ENCODE results near the gene ARRDC1. TPM values are rescaled to one million over a fixed set of nuclear protein-coding genes. Genes with fewer than 3 reads are reported as not detected.
A peak's percentile ranks its signal among the peaks of the same experiment; 100 is the strongest.

The ARRDC1 gene
- total and polyA plus RNA-seq, 8 donors = 26.2 to 77.3 (median 32.6) TPM

DNA sequence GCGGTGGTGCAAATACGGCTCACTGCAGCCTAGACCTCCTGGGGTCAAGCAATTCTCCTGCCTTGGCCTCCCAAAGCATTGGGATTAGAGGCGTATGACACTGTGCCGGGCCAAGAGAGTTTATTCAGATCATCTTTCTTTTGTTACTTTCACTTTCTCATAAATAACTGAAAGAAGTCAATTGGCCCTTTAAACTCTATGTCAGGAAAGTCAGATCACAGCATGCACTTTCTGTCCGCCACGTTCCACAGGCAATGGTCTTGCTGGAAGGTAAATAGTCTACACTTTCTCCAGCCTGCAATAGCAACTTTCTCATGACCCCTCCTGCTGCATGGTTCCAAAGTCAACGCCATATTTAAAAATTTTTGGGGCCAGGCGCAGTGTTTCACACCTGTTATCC is 6.5 kb upstream of the ARRDC1 start:
- peaks cover 0 to 10% of the 10 kb centered on the region in 2 donors for H3K4me1 ChIP-seq
- H3K4me3 ChIP-seq = no peak overlapping the region
- DNase-seq = no peak
- intact Hi-C loops (cut with DNase I) = no loop called here
- H3K27ac ChIP-seq = no peak overlapping the region
- H3K36me3 ChIP-seq = no peaks in the 10 kb centered on the region
- TF ChIP-seq, protein P1, sequence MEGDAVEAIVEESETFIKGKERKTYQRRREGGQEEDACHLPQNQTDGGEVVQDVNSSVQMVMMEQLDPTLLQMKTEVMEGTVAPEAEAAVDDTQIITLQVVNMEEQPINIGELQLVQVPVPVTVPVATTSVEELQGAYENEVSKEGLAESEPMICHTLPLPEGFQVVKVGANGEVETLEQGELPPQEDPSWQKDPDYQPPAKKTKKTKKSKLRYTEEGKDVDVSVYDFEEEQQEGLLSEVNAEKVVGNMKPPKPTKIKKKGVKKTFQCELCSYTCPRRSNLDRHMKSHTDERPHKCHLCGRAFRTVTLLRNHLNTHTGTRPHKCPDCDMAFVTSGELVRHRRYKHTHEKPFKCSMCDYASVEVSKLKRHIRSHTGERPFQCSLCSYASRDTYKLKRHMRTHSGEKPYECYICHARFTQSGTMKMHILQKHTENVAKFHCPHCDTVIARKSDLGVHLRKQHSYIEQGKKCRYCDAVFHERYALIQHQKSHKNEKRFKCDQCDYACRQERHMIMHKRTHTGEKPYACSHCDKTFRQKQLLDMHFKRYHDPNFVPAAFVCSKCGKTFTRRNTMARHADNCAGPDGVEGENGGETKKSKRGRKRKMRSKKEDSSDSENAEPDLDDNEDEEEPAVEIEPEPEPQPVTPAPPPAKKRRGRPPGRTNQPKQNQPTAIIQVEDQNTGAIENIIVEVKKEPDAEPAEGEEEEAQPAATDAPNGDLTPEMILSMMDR (IDR thresholded peaks at IDR 0.05) = no peak
- H3K27me3 ChIP-seq = no peaks in the 10 kb centered on the region
- H3K9me3 ChIP-seq = no peaks in the 10 kb centered on the region
- no peak for ATAC-seq

DNA sequence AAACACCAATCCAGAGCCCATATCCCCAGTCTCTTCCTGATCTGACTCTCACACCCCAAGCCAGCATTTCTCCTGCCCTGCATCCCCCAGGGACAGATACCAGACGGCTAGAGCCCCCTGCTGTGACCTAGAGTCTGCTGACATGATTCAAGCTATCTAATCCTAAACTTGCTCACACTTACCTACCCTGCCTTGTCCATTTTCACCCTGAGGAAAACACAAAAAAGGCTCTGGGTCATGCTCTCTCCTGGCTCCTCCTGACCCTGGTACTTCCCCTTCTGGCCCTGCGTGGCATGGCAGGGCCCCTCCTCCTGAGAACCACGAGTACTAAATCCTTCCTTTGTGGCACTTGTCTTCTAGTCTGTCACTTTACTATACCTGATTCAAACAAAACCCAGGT is 2.8 kb upstream of the ARRDC1 start:
- Histone ChIP-seq H3K27ac (no peak overlapping the region), H3K9me3 (no peaks in the 10 kb centered on the region), H3K4me1 (peaks cover 13 to 26% of the 10 kb centered on the region in 2 donors), H3K4me3 (no peak overlapping the region), H3K27me3 (no peaks in the 10 kb centered on the region), H3K36me3 (no peaks in the 10 kb centered on the region)
- intact Hi-C loops (cut with DNase I) = no loop called here
- no peak for ATAC-seq
- TF ChIP-seq, protein P1 (IDR thresholded peaks at IDR 0.05) = no peak
- DNase-seq = no peak

DNA sequence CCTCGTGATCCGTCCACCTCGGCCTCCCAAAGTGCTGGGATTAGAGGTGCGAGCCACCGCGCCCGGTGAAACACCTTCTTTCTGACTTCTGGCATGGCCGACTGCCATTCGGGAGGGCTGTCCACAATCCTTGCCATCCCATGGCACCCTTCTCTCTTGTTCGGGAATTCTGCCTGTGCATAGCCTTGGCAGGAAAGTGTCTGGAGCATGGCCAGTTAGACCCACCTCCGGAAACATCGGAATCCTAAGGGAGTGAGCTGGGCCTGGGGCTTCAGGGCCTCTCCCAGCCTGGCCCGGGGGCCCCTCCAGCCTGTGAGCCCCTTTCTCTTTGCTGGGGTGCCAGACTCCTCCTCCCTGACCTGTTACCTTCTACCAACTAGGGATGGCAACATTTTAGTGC is 1.6 kb upstream of the ARRDC1 start:
- H3K4me1 ChIP-seq = peaks cover 15 to 38% of the 10 kb centered on the region in 2 donors
- intact Hi-C loops (cut with DNase I) = no loop called here

DNA sequence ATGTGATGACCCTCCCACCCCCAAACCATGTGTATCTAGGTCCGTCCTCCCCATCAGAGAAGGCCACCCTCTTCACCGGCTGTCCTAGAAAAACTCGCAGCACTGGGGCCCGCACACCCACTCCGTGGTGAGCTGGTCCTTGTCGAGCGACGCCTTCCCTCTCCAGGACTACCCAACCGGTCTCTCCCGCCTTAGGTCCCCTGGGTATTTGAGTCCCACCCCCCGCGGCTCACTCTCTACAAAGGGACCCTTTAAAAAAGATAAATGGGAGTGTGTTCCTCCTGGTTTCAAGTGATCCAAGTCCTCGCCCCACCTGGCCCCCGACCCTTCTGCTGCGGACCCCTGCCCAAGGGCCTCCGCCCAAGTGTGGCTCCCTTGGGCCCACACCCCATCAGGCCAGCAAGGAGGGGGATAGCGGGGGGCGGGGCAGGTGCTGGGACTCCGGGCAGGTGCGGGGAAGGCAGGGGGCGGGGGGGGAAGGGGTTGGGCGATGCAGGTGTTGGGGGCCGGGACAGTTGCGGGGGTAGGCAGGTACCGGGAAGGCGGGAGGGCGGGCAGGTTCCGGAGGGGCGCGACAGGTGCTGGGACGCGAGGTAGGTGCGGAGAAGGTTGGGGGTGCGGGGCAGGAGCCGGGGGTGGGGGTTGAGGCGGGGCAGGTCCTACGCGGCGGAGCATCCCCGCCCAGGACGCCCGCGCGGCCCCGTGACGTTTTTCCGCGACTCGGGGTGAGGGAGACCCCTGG is 970 bp upstream of the ARRDC1 start:
- TF ChIP-seq, protein P1 (IDR thresholded peaks at IDR 0.05) = no peak
- H3K4me1 ChIP-seq = peaks cover 15 to 45% of the 10 kb centered on the region in 2 donors
- H3K27me3 ChIP-seq = no peaks in the 10 kb centered on the region
- H3K36me3 ChIP-seq = no peaks in the 10 kb centered on the region
- H3K27ac ChIP-seq = peak overlapping the region; percentile 26 to 67
- ATAC-seq = no peak
- intact Hi-C loops (cut with DNase I) = no loop called here
- DNase-seq = no peak
- peak overlapping the region; percentile 43 to 64 for H3K4me3 ChIP-seq
- H3K9me3 ChIP-seq = no peaks in the 10 kb centered on the region

More for the DNA sequence above, 1.6 kb upstream of the ARRDC1 start:
- Histone ChIP-seq H3K27me3 (no peaks in the 10 kb centered on the region), H3K27ac (no peak overlapping the region), H3K4me3 (no peak overlapping the region), H3K9me3 (no peaks in the 10 kb centered on the region), H3K36me3 (no peaks in the 10 kb centered on the region)
- no peak for DNase-seq
- TF ChIP-seq, protein P1 (IDR thresholded peaks at IDR 0.05) = no peak
- ATAC-seq = no peak

DNA sequence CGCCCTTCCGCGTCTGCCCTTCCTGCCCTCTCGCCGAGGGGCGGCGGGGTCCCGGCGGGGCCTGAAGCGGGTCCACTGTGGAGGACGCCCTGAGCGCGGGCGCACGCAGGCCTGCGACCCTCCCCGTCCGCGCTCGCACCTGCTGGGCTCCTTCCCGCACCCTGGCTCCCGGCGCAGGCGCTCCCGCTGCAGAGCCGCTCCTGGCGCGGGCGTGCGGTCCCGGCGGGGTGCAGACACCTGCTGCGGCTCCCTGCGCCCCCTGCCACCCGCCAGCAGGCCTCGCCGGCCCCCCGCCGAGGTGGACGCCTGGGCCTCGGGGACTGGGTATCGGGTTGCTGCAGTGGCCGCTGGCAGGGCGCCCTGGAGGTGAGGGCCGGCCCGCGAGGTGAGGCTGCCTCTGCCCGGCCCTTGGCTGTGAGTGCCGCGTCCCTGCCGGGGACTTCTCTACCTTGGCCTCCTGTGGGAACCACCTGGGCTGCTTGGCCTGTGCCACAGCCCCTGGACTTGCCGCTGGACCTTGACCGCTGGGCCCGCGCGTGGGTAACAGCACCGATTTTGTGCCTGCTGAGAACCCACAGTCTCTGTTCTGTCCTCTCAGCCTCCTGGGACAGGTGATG is 627 bp downstream of the ARRDC1 start:
- intact Hi-C loops (cut with DNase I) = no loop called here
- peak overlapping the region; percentile 68 to 84 for H3K4me3 ChIP-seq
- H3K27ac ChIP-seq = peak overlapping the region; percentile 81 to 90
- H3K36me3 ChIP-seq = no peaks in the 10 kb centered on the region
- peak in 2 of 4 donors; percentile 52 to 90 for DNase-seq
- TF ChIP-seq, protein P1 (IDR thresholded peaks at IDR 0.05) = no peak
- peak; percentile 9 for ATAC-seq
- H3K27me3 ChIP-seq = no peaks in the 10 kb centered on the region
- peaks cover 16 to 57% of the 10 kb centered on the region in 2 donors for H3K4me1 ChIP-seq
- no peaks in the 10 kb centered on the region for H3K9me3 ChIP-seq

Data from left lung (tissue), 10 donors.